NCI-H1694 treated with DMSO at 0.1 percent for 48 hours (cell line): Measurements from ENCODE around the gene CLPTM1L.
"Not testable (repeated sequence)": the region's sequence is repeated elsewhere in the genome, so short reads cannot be mapped to it uniquely, and the experiment has no call there.

Source experiments
- DNase-seq: peaks from one replicate; lab custom pipeline; 2025; lab: John Stamatoyannopoulos, UW

CLPTM1L gene

DNA sequence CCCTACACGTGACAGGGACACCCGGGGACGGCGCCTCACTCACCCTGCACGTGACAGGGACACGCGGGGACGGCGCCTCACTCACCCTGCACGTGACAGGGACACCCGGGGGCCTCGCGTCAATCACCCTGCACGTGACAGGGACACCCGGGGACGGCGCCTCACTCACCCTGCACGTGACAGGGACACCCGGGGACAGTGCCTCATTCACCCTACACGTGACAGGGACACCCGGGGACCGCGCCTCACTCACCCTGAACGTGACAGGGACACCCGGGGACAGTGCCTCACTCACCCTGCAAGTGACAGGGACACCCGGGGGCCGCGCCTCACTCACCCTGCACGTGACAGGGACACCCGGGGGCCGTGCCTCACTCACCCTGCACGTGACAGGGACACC is 55.3 kb downstream of the CLPTM1L start:
- not testable (repeated sequence) for DNase-seq

DNA sequence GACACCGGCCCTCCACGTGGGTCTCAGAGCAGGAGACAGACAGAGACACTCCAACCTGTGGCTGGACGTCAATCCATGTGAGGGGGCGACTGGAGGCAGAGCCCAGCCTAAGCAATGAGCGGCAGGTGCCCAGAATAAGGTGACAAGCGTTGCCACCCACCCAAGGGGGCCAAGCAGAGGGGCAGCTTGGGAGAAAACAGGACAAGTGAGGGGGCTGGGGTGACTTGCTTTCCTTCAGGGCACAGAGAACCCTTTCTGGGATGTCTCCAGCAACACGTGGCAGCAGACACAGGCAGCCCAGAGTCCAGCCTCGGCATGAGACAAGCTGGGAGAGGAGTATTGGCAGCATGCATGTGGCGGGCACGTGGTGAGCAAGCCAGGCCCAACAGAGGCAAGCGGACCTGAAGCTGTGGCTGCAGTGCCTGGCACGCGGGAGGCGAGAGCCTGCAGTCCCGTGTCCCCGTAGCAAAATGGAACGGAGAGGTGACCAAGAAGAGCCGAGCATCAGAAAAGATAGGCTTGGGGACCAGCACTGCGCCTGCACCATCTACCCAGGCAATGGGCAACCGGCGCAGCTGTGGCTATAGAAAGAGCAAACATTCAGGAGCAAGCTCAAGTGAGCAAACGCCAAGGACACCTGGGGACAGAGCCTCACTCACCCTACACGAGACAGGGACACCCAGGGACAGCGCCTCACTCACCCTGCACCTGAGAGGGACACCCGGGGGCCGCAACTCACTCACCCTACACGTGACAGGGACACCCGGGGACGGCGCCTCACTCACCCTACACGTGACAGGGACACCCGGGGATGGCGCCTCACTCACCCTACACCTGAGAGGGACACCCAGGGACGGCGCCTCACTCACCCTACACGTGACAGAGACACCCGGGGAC is 56.2 kb downstream of the CLPTM1L start:
- no peak for DNase-seq

DNA sequence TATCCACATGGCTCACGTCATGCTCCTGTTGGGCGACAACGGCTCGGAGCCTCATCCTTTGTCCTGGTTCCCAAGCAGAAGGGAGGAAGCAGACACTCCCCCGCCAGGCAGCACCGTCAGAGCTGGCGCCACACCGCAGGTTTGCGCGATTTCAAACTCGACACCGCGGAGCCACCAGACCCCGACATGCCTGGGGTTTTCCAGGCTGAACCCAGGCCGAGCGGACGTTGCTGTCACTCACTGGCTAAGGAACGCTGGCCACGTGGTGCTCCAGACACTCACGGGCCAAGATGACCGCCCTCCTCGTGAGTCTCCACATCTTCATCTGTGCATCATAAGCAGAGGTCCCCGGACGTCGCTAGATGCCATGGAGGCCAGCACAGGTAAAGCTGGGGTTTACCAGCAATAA is 59.0 kb downstream of the CLPTM1L start:
- DNase-seq, result no peak

DNA sequence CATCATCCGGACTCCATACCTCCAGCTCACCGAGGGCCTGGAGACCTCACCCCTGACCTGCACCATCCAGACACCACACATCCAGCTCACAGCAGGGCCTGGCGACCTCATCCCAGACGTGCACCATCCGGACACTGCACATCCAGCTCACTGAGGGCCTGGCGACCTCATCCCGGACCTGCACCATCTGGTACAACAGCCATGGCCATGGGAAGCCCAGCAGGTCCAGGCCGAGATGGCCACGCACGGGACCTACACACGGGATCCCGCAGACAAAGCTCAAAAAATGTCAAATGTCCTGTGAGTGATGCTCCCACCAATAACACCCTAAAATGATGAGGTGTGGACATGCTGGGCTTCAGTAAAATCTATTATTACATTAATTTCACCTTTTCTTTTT is 59.8 kb downstream of the CLPTM1L start:
- DNase-seq, result no peak

DNA sequence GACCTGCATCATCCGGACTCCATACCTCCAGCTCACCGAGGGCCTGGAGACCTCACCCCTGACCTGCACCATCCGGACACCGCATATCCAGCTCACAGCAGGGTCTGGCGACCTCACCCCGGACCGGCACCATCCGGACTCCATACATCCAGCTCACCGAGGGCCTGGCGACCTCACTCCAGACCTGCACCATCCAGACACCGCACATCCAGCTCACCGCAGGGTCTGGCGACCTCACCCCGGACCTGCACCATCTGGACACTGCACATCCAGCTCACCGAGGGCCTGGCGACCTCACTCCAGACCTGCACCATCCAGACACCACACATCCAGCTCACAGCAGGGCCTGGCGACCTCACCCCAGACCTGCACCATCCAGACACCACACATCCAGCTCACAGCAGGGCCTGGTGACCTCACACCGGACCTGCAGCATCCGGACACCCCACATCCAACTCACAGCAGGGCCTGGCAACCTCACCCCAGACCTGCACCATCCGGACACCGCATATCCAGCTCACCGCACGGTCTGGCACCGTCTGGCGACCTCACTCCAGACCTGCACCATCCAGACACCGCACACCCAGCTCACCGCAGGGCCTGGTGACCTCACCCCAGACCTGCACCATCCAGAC is 60.4 kb downstream of the CLPTM1L start:
- DNase-seq, result not testable (repeated sequence)

DNA sequence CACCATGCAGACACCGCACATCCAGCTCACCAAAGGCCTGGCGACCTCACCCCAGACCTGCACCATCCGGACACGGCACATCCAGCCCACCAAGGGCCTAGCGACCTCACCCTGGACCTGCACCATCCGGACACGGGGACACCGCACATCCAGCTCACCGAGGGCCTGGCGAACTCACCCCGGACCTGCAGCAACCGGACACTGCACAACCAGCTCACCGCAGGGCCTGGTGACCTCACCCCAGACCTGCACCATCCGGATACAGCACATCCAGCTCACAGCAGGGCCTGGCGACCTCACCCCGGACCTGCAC is 61.2 kb downstream of the CLPTM1L start:
- not testable (repeated sequence) for DNase-seq

DNA sequence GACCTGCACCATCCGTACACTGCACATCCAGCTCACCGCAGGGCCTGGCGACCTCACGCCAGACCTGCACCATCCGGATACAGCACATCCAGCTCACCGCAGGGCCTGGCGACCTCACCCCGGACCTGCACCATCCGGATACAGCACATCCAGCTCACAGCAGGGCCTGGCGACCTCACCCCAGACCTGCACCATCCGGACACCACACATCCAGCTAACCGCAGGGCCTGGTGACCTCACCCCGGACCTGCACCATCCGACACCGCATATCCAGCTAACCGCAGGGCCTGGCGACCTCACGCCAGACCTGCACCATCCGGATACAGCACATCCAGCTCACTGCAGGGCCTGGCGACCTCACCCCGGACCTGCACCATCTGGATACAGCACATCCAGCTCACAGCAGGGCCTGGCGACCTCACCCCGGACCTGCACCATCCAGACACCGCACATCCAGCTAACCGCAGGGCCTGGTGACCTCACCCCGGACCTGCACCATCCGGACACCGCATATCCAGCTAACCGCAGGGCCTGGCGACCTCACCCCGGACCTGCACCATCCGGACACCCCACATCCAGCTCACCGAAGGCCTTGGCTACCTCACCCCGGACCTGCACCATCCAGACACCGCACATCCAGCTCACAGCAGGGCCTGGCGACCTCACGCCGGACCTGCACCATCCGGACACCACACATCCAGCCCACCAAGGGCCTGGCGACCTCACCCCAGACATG is 61.7 kb downstream of the CLPTM1L start:
- DNase-seq, result not testable (repeated sequence)

DNA sequence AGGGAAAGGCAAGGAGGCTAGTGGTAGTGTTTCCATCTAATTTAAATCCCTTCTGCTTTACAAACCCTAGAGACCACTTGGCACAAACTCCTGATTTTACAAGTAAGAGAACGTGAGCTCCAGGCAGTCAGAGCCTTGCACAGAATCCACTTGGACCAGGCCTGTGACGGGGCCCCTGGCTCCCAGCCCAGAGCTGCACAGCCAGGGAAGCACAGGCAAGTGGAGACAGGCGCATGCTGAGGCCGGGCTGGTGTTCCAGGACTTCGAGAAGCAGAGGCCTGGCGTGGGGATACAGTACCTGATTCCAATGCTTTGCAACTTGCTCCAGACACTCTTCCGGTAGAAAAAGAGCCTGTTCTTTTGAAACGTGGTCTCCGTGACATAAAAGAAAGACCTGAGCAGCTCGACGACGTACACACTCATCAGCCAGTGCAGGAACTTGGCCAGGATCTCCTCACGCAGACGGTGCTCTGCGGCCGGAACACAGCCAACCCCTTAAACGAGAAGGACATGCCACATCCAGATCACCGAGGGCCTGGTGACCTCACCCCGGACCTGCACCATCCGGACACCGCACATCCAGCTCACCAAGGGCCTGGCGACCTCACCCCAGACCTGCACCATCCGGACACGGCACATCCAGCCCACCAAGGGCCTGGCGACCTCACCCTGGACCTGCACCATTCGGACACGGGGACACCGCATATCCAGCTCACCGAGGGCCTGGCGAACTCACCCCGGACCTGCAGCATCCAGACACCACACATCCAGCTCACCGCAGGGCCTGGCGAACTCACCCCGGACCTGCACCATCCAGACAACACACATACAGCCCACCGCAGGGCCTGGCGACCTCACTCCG is 62.5 kb downstream of the CLPTM1L start:
- DNase-seq, result peak; percentile 85

DNA sequence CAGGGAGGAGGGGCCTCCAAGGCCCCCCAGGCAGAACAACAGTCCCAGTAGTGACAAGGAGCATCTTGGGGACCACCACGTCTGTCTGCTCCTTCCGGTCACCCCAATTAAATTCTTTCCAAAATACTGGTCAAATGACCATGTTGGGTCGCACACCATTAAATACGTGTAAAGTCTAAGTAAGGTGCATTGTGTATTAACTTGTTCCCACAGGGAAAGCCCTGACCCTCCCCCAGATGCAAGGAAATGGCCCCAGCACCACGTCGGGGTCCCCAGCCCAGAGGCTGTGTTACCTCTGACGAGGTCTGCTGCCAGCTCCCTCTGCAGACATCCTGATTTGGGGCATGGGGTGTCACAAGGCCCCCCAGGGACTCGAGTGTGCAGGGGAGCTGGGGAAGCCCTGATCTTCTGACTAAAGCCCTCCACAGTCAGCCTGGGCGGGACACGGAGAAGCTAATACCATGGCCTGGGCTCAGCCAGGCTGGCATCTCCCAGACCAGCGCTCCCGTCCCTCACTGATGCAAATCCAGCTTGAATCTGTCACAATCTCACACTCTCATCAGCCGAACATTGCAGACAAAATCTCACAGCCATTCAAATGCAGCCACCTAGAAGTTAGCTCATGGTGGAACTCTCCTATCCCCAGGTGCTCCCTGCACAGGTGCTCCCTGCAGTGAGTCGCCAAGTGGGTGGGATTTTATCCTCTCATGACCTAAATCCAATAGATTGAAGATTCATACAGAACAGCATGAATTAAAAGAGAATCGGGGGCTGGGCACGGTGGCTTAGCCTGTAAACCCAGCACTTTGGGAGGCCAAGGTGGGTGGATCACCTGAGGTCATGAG is 63.6 kb downstream of the CLPTM1L start:
- DNase-seq, result no peak

DNA sequence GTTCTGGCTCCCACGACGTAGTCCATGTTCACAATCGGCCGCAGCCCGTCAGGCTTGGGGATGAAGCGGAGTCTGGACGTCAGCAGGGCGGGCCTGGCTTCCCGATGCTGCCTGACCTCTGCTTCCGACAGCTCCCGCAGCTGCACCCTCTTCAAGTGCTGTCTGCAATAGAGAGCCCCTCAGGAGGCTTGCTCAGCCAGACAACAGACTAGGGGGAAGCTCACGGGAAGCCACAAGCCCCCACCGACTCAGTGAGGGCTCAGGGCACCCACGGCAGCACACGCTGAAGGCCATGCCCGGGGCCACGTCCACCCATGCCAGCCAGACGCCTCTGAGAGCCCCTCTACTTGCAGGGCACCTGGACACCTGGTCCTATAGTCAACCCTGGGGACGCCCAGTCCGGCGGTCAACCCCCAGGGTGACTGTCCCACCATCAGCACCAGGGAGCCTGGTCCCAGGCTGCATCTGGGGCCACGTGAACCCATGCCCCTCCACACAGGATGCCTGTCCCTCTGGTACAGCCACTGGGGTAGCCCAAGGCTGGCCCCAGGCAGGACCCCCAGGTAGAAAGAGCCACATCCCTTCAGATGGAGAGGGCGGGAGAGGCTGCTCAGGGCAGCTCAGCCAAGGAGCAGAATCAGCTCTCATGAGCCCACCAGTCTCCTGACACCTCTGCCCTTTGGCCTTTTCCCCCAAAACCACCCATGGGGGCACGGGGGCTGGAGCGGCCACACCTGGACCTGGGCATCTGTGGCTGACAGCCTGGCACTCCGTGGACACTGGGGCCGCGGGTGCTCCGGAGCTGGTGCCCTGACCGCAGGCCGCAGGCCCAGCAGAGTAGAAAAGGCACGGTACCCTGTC is 64.5 kb downstream of the CLPTM1L start:
- DNase-seq, result no peak

DNA sequence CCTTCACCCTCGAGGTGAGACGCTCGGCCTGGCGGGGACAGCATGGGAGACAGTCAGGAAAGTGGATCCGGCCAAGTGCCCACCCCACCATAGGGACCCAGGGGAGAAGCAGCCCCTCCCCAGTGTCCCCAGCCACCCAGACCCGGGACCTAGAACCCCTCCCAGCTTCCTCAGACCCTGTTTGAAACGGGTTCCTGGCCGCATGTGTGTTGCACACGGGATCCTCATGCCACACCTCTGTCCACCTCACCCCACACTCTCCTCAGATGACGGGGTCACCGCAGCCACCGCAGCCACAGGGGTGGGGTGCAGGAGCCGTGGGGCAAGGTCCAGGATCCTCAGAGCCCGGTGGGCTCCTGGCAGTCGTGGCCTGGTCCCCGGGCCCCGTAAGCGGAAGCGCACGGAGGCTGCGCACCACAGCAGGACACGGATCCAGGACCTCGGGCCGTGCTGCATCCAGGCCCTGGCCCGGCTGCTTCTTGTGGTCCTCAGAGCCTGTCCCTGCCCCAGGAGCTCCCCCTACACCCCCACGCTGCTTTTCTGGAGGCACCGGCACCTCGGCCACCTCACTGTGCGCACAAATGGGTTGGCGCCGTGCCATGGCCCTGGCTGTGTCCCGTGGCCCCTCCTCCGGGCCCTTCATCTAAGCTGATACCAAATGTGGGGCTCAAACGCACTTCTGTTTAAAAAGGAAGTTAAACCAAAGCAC is 65.3 kb downstream of the CLPTM1L start:
- no peak for DNase-seq

DNA sequence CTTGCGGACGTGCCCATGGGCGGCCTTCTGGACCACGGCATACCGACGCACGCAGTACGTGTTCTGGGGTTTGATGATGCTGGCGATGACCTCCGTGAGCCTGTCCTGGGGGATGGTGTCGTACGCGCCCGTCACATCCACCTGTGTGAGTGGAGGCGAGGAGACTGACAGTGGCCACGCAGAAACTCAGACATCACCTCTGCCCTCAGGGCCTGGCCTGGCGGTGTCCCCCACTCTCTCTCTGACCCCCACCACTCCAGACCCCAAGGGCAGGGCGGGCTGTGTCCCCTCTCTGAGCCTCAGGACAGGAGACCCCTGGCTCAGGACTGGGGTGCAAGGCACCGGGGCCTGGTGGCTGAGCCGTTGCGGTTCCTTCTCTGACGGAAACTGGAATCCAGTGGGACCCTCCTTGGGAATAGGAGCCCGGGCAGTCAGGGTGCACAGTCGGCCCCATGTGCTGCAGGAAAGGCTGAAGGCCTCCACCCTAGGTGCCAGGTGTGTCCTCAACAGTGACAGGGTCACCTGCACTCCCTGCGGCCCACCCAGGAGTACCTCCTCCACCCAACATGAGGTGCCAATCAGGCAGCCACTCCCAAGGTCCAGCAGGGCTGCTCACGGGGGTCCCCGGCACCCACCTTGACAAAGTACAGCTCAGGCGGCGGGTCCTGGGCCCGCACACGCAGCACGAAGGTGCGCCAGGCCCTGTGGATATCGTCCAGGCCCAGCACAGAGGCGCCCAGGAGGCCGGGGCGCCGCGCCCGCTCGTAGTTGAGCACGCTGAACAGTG is 66.0 kb downstream of the CLPTM1L start:
- no peak for DNase-seq

DNA sequence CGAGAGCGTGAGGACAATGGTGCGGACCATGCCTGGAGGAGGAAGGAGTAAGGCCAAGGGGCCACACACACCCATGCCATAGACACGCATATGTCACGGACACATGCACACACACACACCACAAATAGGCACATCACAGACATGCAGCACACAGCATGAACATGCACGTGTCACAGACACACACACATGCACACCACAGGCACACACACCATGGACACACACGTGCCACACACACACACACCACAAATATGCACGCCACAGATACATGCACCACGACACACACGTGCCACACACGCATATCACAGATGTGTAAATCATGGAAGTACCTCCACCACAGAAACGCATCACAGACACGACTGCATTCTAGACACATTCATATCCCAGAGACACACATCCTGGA is 66.7 kb downstream of the CLPTM1L start:
- no peak for DNase-seq

DNA sequence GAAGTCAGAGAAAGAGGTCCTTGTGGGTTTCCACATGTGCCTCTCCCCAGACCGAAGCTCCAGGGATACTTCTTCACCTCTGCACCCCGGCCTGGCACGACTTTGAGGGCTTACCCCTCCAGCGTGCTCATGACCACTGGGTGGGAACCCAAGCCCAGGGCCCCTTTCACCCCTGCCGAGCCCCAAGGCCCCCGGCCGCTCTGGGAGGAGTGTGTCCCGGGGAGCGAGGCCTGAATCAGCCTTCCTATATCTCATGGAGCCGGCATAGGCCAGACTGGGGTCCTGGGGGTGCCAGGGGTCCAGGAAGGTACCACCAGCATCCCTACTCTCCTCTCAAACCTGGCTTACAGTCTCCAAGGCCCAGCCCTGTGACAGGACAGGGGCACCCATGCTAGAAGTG is 67.1 kb downstream of the CLPTM1L start:
- no peak for DNase-seq

DNA sequence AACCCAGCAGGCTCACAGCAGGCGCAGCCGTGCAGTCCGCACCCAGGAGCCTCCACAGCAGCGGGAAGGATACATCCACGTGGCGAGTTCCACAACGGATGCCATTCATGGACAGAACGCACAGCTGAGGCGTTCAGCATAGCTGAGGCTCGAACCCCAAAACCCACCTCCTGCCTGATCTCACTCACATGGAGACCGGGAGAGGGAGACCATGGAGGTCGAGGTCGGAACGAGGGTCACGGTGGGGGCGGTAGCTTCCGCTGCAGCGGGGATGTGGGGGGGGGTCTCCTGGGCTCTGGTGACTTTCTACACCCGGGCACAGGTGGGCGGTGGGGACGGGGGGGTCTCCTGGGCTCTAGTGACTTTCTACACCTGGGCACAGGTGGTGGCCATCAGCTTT is 67.6 kb downstream of the CLPTM1L start:
- no peak for DNase-seq

DNA sequence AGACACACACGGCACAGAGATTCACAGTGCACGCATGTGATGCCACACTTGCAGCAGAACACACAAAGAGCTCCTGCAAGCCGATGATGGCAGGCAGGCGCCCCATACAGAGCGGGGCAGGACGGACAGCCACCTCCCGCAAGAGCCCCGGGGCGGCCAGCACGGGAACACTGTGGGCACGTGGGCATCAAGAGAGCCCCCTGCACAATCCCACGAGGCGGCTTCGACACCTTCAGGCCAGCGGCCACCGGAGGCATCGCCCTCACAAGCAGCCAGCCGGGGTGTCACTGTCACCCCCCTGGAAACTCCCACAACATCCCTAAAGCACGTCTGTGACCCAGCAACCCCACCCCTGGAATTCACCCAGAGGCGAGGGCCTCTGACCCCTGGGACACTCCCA is 68.0 kb downstream of the CLPTM1L start:
- DNase-seq, result no peak

DNA sequence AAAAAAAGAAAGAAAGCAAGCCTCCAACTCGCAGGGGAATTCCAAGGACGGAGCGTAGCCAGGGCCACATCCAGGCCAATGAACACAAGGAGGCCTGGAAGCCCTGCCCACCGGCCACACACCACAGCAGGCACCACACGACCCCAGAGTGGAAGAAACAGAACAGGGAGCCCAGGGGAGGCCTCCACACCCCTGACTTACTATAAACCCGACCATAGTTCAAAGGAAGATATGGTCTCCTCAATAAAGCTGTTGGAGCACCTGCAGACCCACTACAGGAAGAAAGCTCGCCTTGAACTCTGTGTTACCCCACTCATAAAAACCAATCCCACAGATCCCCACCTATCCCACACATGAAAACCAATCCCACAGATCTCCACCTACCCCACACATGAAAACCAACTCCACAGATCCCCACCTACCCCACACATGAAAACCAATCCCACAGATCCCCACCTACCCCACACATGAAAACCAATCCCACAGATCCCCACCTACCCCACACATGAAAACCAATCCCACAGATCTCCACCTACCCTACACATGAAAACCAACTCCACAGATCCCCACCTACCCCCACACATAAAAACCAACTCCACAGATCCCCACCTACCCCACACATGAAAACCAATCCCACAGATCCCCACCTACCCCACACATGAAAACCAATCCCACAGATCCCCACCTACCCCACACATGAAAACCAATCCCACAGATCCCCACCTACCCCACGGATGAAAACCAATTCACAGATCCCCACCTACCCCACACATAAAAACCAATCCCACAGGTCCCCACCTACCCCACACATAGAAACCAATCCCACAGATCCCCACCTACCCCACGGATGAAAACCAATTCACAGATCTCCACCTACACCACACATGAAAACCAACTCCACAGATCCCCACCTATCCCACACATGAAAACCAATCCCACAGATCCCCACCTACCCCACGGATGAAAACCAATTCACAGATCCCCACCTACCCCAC is 69.2 kb downstream of the CLPTM1L start:
- not testable (repeated sequence) for DNase-seq
